Measurements from ENCODE around the gene GABBR2. TPM values are rescaled to one million over a fixed set of nuclear protein-coding genes. Genes with fewer than 3 reads are reported as not detected.

The GABBR2 gene
- total and polyA plus RNA-seq, 2 experiments from 2014 or later: 0.89 to 1.3 TPM

GRCh38 chr9:98724810-98725530, 16.2 kb upstream of the GABBR2 start:
- no peak overlapping the region for H3K4me3 ChIP-seq
- H3K4me1 ChIP-seq (ENCODE audit: insufficient read depth): no peaks in the 10 kb centered on the region
- no peak for TF ChIP-seq EZH2phosphoT487 (IDR thresholded peaks at IDR 0.05; ENCODE audit: unreplicated experiment)
- TF ChIP-seq CTCF (conservative IDR thresholded peaks at IDR 0.05; ENCODE audit: low read depth in 2 of 2): no peak
- no peak for TF ChIP-seq STAT1 (IDR thresholded peaks at IDR 0.05; ENCODE audit: unreplicated experiment)
- no peak for TF ChIP-seq ZNF114 (CRISPR knock-in tag; IDR thresholded peaks at IDR 0.05)
- TF ChIP-seq ETS1 (IDR thresholded peaks at IDR 0.05): no peak
- no peak for TF ChIP-seq REST (IDR thresholded peaks at IDR 0.05; ENCODE audit: unreplicated experiment)
- no peak for TF ChIP-seq POLR2AphosphoS5 (IDR thresholded peaks at IDR 0.05; ENCODE audit: low read depth)
- TF ChIP-seq ZNF331 (CRISPR knock-in tag; IDR thresholded peaks at IDR 0.05; ENCODE audit: low read depth): no peak
- TF ChIP-seq EZH2 (IDR thresholded peaks at IDR 0.05; ENCODE audit: low read depth, unreplicated experiment): no peak
- no peak for TF ChIP-seq CREB1 (CRISPR knock-in tag; IDR thresholded peaks at IDR 0.05; ENCODE audit: low read depth)
- no peak for TF ChIP-seq ZNF462 (CRISPR knock-in tag; IDR thresholded peaks at IDR 0.05)
- no peak for TF ChIP-seq NANOG (IDR thresholded peaks at IDR 0.05; ENCODE audit: borderline replicate concordance)
- H3K36me3 ChIP-seq (ENCODE audit: insufficient read depth): no peaks in the 10 kb centered on the region
- Mint-ChIP-seq H3K36me3 (ENCODE audit: low read depth) (no peaks in the 10 kb centered on the region), H3K4me1 (no peaks in the 10 kb centered on the region; the same call in 2 of the 3 replicates), H3K27me3 (ENCODE audit: insufficient read depth, low read depth, poor library complexity) (peaks cover 16% of the 10 kb centered on the region), H3K9me3 (no peaks in the 10 kb centered on the region), H3K27ac (no peak overlapping the region), H3K4me3 (no peak overlapping the region)
- H3K27me3 ChIP-seq (ENCODE audit: insufficient read depth): no peaks in the 10 kb centered on the region
- no peaks in the 10 kb centered on the region for H3F3A ChIP-seq (replicated peaks; ENCODE audit: low read depth)
- no peak overlapping the region for H3K27ac ChIP-seq (ENCODE audit: low read depth)
- H3K79me2 ChIP-seq (replicated peaks; ENCODE audit: insufficient read depth): no peaks in the 10 kb centered on the region
- ATAC-seq: no peak
- no peak overlapping the region for H2AFZ ChIP-seq
- DNase-seq (ENCODE audit: low spot score): no peak
- no peaks in the 10 kb centered on the region for H4K20me1 ChIP-seq (replicated peaks; ENCODE audit: insufficient read depth)
- no peaks in the 10 kb centered on the region for H3K9me2 ChIP-seq (ENCODE audit: insufficient read depth)
- no peak overlapping the region for H3K4me2 ChIP-seq

Measured in GM23338 (cell line).